D721Med (cell line): ENCODE data around the gene TENM4.
A peak's percentile ranks its signal among the peaks of the same experiment; 100 is the strongest.

ENCODE experiments used
- DNase-seq: peaks from one replicate; pipeline ENCODE4 v3.0.0; 2011; ENCODE audit warnings: low spot score; ENCODE audit not compliant: insufficient read length
- FAIRE-seq: peaks from 2 replicates; lab custom pipeline; 2011; peaks lifted over from hg19 to GRCh38; lab: Jason Lieb, UNC
- TF ChIP-seq, protein P1 (sequence below): IDR thresholded peaks from 2 replicates; pipeline ENCODE4 v1.5.1; 2012; ENCODE audit warnings: mild to moderate bottlenecking, control low read depth; ENCODE audit not compliant: insufficient read depth; ENCODE audit errors: missing control alignments

The TENM4 gene

DNA sequence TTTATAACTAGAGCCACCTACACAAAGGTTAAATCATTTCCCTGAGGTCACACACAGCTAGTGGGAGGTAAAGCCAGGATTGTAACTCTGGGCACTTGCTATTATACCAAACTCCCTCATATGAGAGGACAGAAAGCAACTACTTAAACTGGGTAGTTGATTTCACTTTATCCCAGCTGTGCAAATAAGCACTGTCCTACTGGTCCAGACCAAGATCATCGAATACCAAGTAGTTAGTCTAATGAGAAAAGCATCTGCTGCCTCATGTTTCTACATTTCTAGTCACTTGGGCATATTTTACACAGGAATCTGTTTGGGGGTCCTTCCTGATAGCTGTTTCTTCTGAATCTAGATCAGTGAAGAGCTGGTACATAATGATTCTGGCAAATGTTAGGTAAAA is 687.5 kb downstream of the TENM4 start:
- TF ChIP-seq, protein P1, sequence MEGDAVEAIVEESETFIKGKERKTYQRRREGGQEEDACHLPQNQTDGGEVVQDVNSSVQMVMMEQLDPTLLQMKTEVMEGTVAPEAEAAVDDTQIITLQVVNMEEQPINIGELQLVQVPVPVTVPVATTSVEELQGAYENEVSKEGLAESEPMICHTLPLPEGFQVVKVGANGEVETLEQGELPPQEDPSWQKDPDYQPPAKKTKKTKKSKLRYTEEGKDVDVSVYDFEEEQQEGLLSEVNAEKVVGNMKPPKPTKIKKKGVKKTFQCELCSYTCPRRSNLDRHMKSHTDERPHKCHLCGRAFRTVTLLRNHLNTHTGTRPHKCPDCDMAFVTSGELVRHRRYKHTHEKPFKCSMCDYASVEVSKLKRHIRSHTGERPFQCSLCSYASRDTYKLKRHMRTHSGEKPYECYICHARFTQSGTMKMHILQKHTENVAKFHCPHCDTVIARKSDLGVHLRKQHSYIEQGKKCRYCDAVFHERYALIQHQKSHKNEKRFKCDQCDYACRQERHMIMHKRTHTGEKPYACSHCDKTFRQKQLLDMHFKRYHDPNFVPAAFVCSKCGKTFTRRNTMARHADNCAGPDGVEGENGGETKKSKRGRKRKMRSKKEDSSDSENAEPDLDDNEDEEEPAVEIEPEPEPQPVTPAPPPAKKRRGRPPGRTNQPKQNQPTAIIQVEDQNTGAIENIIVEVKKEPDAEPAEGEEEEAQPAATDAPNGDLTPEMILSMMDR: no peak
- FAIRE-seq: no peak

GRCh38 chr11:78752494-78752893 is 688.3 kb downstream of the TENM4 start:
- DNase-seq (no peak), FAIRE-seq (no peak)
- TF ChIP-seq, protein P1: no peak

More for the DNA sequence above, 687.5 kb downstream of the TENM4 start:
- no peak for DNase-seq

DNA sequence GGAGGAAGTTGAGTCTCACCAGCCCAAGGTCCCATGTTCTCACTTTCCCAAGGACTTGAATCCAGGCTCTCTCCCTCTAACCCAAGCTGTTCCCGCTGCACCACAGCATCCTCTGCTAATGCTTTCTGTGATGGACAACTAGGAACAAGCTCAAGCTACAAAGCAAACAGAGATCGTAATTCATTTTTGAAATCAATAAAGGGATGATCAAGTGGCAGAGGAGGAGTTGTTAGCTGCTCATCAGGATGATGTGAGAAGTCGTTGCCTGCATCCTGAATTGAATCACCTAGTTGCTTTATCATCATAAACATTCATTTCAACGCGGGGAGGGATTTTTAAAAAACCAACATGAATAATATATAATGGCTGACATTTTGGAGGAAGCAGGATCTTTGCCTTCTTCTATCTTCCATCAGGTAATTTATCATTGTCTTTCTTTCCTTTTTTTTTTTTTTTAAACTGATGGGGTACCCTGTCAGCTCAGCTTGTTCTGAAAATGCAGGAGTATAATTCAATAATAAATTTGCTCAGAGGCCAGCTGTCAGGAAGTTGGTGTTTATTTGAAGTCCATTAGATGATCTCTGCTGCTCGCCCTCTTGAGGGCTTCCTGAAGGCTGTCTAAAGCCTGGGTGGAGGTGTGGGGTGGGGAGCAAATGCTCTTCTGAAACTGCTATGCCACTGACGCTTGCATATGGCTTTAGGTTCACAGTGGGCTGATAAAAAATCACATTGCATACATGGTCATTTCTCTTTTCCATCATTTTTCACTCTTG is 691.7 kb downstream of the TENM4 start:
- no peak for FAIRE-seq

DNA sequence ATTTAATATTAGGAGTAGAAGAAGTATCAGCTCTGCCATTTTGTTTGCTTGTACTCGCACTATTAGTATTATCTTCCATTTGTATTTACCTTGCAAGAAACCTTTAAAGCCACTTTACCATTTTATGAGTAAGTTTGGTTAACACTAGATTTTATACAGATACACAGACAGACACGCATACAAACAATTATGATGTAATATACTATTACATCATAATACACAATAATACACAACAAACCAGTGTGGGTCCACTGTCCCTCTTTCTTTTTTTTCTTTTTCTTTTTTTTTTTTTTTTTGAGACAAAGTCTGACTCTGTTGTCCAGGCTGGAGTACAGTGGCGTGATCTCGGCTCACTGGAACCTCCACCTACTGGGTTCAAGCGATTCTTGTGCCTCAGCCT is 695.9 kb downstream of the TENM4 start:
- TF ChIP-seq, protein P1: no peak

More for the DNA sequence above, 691.7 kb downstream of the TENM4 start:
- TF ChIP-seq, protein P1: no peak
- no peak for DNase-seq

DNA sequence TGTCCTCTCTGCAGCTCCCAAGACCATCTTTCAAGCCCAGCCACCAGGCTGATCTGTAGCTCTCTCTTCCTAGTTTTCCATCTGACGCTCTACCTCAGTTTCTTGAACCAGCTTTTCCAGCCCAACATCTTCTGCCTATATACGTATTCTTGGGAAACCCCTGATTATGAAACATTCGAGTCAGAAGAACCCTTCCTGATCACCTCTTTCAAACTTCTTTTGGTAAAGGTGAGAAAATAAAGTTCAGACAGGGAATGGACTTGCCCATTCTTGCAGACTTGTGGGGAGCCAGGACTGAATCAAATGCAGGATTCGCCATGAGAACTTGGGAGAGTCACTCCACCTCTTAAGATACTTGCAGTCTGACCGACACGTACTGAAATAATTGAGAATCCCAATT is 696.6 kb downstream of the TENM4 start:
- no peak for FAIRE-seq
- DNase-seq: no peak
- TF ChIP-seq, protein P1: no peak

More for the DNA sequence above, 695.9 kb downstream of the TENM4 start:
- FAIRE-seq (no peak), DNase-seq (no peak)

GRCh38 chr11:78742430-78742829 is 698.4 kb downstream of the TENM4 start:
- FAIRE-seq: no peak
- no peak for DNase-seq
- TF ChIP-seq, protein P1: peak; percentile 5

GRCh38 chr11:78741741-78742140 is 699.1 kb downstream of the TENM4 start:
- FAIRE-seq (no peak), DNase-seq (no peak)
- TF ChIP-seq, protein P1: no peak
